Measurements from ENCODE around the gene KCTD3.

Gene KCTD3

GRCh38 chr1:215555531-215555930, 11.6 kb upstream of the KCTD3 start:
- no peak for DNase-seq (ENCODE audit: low read depth in 2 of 3, low spot score in 1 of 3)

DNA sequence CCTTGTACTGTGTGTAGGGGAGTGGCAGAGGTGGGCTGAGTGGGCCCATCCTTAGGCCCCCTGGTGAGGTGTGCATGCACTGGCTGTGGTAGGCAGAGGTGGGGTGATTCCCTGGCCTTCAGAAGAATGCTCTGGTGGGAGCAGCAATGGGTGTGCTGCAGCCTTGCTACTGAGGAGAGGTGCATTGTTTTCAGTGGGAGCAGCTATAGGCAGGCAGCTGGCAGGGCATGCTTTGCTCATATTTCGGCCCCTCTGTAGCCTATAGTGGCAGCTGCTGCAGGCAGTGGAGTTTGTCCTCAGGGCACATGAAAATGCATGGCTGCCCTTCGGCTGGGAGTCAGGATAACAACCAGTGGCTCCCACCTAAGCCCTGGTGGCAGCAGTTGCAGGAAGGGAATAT, 10.1 kb upstream of the KCTD3 start:
- no peak for DNase-seq (ENCODE audit: low read depth in 2 of 3, low spot score in 1 of 3)

GRCh38 chr1:215557504-215557903, 9.6 kb upstream of the KCTD3 start:
- DNase-seq (ENCODE audit: low read depth in 2 of 3, low spot score in 1 of 3): no peak

DNA sequence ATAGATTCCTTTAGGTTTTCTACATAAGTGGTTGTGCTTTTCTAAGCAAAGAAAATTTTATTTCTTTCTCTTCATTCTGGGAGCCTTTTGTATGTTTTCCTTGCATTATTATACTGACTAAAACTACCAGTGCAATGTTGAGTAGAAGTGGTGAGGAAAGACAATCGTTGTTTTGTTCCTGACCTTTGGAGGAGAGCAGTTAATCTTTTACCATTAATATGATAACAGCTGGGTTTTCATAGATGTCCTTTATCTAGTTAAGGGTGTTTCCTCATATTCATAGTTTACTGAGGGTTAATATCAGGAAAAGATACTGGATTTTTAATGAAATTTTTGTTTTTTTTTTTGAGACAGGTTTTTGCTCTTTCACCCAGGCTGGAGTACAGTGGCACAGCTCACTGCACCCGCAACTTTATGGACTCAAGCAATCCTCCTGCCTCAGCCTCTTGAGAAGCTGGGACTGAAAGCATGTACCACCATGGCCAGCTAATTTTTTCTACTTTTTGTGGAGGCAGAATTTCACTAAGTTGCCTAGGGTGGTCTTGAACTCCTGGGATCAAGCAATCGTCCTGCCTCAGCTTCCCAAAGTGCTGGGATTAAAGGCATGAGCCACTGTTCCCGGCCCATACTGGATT, 9.0 kb upstream of the KCTD3 start:
- DNase-seq (ENCODE audit: low read depth in 2 of 3, low spot score in 1 of 3): no peak

- DNase-seq (ENCODE audit: low read depth in 2 of 3, low spot score in 1 of 3): peak; percentile 8 to 26 (median 26)
These were observed 591 bp downstream of the KCTD3 start for GRCh38 chr1:215567491-215568298.

DNA sequence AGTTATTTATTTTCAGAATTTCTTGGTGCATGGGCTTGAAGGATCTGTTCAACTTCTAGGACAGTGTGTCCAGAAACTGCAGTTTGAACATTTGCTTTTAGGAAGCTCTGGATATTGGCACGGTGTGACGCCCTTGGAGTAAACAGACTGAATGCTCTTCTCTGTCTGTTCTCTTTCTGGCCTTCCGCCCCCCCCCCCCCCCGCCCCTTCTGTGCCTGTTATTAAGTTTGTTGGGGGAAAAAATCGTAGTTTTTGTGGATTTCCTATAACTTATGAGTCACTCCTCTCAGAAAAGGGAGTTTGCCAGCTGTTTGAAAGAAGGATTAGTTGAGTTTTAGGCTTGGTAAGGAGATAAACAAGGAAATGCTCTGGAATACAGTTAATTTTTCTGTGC, 1.2 kb downstream of the KCTD3 start:
- no peak for DNase-seq (ENCODE audit: low read depth in 2 of 3, low spot score in 1 of 3)

GRCh38 chr1:215569986-215570824, 3.1 kb downstream of the KCTD3 start:
- no peak for DNase-seq (ENCODE audit: low read depth in 2 of 3, low spot score in 1 of 3)

DNA sequence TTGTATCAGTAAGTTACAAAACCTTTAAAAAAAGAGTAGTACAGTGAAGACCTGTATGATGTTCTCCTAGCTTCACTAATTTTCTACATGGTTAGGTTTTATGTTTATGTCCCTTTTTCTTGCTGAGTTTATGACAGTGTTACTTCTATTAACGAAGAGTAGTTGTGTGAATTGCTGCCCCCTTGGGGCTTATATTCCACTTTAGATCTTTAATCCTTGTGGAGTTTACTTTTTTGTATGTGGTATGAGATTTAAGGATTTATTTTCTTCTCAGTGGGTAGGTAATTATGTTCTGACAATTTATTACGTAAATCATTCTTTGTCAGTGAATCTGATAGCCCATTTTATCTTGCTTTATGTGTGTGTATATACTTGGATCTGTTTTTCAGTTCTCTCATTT, 14.8 kb downstream of the KCTD3 start:
- DNase-seq (ENCODE audit: low read depth in 2 of 3, low spot score in 1 of 3): no peak

DNA sequence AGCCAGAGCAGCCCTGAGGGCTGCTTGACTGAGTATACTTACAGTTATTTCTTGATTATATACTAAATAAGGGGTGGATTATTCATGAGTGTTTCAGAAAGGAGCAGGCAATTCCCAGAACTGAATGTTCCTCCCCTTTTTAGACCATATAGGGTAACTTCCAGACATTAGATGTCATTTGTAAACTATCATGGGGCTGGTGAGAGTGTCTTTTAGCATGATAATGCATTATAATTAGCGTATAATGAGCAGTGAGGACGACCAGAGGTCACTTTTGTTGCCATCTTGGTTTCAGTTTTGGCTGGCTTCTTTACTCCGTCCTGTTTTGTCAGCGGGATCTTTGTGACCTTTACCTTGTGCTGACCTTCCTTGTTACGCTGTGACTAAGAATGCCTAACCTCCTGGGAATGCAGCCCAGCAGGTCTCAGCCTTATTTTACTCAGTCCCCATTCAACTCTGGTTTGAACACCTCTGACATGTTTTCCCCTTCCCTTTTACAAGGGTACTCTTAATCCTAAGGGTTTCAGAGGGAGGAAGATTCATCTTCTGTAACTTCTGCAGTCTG, 16.2 kb downstream of the KCTD3 start:
- no peak for DNase-seq (ENCODE audit: low read depth in 2 of 3, low spot score in 1 of 3)

DNA sequence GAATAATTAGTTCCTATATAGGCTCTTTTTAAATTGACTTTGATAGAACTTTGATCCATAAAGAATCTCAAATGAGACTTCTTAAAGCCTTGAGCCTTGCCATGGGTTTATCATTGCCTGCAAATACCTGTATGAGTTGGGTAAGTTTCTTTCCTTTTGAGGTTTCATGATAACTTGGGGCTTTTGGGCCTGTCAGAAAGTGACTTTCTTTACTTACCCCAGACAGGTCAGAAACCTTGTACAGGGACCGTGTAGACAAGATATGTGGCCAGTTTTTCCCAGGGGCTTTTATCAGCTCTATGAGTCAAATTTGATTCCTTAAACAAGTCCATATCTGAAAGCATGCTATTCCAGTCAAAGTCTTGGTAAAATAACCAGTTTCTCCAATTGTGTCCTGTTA, 17.3 kb downstream of the KCTD3 start:
- DNase-seq (ENCODE audit: low read depth in 2 of 3, low spot score in 1 of 3): no peak

DNA sequence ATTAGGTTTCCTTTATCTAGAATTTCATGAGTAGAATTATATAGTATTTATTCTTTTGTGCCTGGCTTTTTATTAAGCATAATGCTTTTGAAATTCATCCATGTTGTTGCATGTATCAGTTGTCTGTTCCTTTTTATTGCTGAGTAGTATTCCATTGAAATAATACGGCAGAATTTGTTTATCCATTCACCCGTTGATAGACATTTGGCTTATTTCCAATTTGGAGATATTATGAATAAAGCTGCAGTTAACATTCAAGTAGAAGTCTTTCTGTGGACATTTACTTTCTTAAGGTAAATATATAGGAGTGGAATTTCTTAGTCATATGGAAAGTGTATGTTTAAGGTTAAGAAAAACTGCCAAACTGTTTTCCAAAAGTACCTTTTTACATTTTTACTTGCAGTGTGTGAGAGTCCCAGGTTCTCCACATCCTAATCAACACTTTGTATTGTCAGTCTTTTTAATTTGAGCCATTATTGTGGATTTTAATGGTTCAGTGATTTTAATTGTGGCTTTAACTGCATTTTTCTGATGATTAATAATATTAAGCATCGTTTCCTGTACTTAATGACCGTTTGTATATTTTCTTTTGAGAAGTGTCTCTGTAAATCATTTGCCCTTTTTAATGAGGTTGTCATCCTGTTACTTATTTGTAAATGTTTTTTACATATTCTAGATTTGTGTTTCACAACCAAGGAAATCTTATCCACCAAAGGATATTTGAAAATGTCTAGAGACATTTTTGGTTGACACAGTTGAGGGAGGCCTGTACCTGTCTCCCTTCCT, 22.7 kb downstream of the KCTD3 start:
- no peak for DNase-seq (ENCODE audit: low read depth in 2 of 3, low spot score in 1 of 3)

- no peak for DNase-seq (ENCODE audit: low read depth in 2 of 3, low spot score in 1 of 3)
These were observed 23.8 kb downstream of the KCTD3 start for GRCh38 chr1:215590779-215591491.

DNA sequence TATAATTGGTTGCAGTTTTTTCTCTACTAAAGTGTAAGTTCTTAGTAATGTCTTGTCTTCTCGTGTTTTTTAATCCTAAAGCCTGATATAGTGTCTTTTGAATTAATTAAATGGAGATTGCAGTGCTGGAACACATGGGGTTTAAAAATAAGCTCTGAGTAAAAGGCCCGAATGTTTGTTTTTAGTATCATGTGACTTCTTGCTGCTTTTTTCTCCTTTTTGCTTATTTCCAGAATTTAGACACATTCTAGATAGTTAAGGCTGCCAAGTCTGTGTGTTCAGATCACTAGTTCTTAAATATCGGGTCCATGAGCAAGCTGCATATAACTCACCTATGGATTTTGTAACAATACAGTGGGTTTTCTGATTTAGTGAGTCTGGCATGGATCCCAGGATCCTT, 27.5 kb downstream of the KCTD3 start:
- DNase-seq (ENCODE audit: low read depth in 2 of 3, low spot score in 1 of 3): no peak

- DNase-seq (ENCODE audit: low read depth in 2 of 3, low spot score in 1 of 3): no peak
These were observed 28.1 kb downstream of the KCTD3 start for GRCh38 chr1:215595231-215595630.

- DNase-seq (ENCODE audit: low read depth in 2 of 3, low spot score in 1 of 3): no peak
These were observed 30.9 kb downstream of the KCTD3 start for GRCh38 chr1:215597961-215598360.

DNA sequence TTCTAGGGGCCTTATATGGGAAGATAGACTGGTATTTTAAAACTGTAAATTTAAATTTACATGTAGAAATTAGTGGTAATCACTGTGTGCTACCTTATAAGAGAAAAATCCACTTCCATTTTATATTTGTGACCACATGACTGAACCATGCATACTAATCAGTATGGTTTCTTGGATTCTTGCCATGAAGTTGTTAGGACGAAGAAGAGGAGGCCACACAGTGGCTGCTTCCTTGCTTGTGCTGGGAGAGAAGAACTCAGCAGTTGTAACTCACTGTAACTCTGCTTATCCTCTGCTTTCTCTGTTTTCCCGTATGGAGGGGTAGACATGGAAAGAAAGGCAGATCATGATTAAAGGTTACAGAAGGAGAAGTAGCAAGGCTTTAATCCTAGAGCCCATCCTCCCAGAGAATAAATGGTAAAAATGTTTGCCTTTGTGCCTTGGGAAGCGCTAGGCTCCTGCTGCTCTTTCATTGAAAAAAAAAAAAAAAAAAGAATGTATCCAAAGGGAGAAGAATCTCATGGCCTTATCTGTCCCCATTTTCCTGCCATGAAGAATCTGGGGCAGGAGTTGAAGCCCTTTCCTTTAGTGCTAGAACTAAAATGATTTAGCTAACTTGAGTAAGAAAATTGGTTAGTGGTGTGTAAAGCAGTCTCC, 32.4 kb downstream of the KCTD3 start:
- DNase-seq (ENCODE audit: low read depth in 2 of 3, low spot score in 1 of 3): no peak

DNA sequence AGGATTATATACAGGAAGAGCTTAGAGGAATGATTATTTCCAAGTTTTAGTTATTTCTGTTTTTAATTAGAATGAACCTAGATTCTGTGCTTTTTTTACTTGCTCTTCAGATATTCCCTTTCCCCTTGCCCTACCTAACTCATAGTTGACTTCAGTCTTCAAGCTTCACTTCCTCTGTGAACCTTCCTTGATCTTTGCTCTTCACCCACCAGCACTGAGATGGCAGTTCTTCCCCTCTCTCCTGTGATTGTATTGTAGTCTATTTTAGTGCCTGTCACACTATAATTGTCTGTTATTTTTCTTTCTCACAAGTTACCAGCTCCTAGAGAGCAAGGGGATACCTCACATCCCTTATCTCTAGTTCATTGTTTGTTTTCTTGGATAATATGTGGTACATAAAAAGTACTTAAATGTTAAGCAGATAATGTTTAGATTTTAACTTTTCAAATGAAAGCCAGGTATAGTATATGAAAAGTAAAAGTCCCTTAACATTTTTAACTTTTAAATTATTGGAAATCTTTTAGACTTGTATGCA, 33.2 kb downstream of the KCTD3 start:
- DNase-seq (ENCODE audit: low read depth in 2 of 3, low spot score in 1 of 3): no peak

DNA sequence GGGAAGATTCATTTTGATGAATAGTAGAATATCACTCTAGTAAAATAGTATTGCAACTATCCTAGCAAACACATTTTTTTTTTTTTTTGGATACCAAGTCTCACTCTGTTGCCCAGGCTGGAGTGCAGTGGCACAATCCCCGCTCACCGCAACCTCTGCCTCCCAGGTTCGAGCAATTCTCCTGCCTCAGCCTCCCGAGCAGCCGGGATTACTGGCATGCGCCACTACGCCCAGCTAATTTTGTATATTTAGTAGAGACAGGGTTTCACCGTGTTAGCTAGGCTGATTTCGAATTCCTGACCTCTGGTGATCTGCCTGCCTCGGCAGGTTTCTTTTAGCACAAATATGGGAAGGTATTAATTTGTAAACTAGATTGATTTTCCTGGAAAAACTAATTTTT, 33.8 kb downstream of the KCTD3 start:
- DNase-seq (ENCODE audit: low read depth in 2 of 3, low spot score in 1 of 3): no peak

DNA sequence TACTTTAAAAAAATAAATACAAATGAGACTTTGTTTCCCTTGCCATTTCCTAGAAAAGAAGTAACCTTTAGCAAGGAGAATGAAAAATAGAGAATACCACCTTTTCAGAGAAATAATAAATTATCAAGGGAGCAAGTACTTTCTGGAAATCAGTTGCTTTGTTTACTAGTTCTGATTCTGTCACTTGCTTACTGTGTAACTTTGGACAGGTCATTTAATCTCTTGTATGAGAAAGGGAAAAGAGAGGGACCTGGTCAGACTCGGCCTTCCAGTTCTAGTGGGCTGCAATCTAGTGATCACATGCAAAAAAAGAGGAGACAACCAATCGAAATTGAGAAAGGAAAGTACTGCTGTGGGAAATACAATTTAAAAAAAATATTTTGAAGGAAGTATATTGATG, 34.2 kb downstream of the KCTD3 start:
- DNase-seq (ENCODE audit: low read depth in 2 of 3, low spot score in 1 of 3): no peak
